ENCODE data around the gene PIGV. TPM values are rescaled to one million over a fixed set of nuclear protein-coding genes. Genes with fewer than 3 reads are reported as not detected.

The PIGV gene
- polyA plus RNA-seq, 1 donor (not counting 4 experiments of a cell fraction or from before 2014, with no cell fraction given): 14.2 TPM

- peak; percentile 92 to 95 (median 93) for TF ChIP-seq CTCF (optimal IDR thresholded peaks at IDR 0.05 in 1 of 3, IDR thresholded peaks at IDR 0.05 in 1 of 3, conservative IDR thresholded peaks at IDR 0.05 in 1 of 3; ENCODE audit: extremely low read depth in 1 of 3, insufficient read depth in 2 of 3, low read length in 3 of 3)
- TF ChIP-seq EZH2 (IDR thresholded peaks at IDR 0.05; ENCODE audit: low read length): no peak
- no peaks in the 10 kb centered on the region for H4K20me1 ChIP-seq (ENCODE audit: control insufficient read depth, extremely low read depth, insufficient read depth, low read length)
- DNase-seq (ENCODE audit: low read depth, low spot score) (no peak), FAIRE-seq (peak; percentile 86)
- dilution Hi-C loops (cut with MboI; ENCODE audit: extremely low pct_ligation_motif_present, low sequenced_read_pairs): no loop called here
- H3K9me1 ChIP-seq (ENCODE audit: control insufficient read depth, extremely low read depth, insufficient read depth, low read length): no peaks in the 10 kb centered on the region
- H3K9ac ChIP-seq (ENCODE audit: control insufficient read depth, extremely low read depth, insufficient read depth, low read length): peak overlapping the region; percentile 94
- peaks cover 1% of the 10 kb centered on the region for H3K79me2 ChIP-seq (ENCODE audit: control insufficient read depth, insufficient read depth, low read length)
- H2AFZ ChIP-seq (ENCODE audit: control insufficient read depth, low read length): peak overlapping the region; percentile 4
- no peaks in the 10 kb centered on the region for H3K27me3 ChIP-seq (ENCODE audit: control insufficient read depth, extremely low read depth, insufficient read depth, low read length)
- H3K27ac ChIP-seq (ENCODE audit: control insufficient read depth, insufficient read depth, low read length): peak overlapping the region; percentile 95
- peaks cover 2 to 6% of the 10 kb centered on the region in 2 experiments for H3K36me3 ChIP-seq (ENCODE audit: control insufficient read depth in 2 of 2, extremely low read depth in 1 of 2, insufficient read depth in 2 of 2, low read length in 2 of 2)
- H3K4me1 ChIP-seq (ENCODE audit: control insufficient read depth, extremely low read depth, insufficient read depth, low read length): peaks cover 28% of the 10 kb centered on the region
- peak overlapping the region; percentile 87 for H3K4me2 ChIP-seq (ENCODE audit: control insufficient read depth, extremely low read depth, insufficient read depth, low read depth, low read length)
- H3K4me3 ChIP-seq (ENCODE audit: control insufficient read depth in 2 of 3, extremely low read depth in 1 of 3, insufficient read depth in 2 of 3, low read depth in 1 of 3, low read length in 3 of 3): peak overlapping the region; percentile 67 to 85 (median 81)
- no peaks in the 10 kb centered on the region for H3K9me3 ChIP-seq (ENCODE audit: control insufficient read depth, low read depth, low read length)
Measured at GRCh38 chr1:26788836-26789611, 1.3 kb downstream of the PIGV start.

- no peak overlapping the region for H3K27ac ChIP-seq (ENCODE audit: control insufficient read depth, insufficient read depth, low read length)
- TF ChIP-seq EZH2 (IDR thresholded peaks at IDR 0.05; ENCODE audit: low read length) (no peak), CTCF (optimal IDR thresholded peaks at IDR 0.05 in 1 of 3, IDR thresholded peaks at IDR 0.05 in 1 of 3, conservative IDR thresholded peaks at IDR 0.05 in 1 of 3; ENCODE audit: extremely low read depth in 1 of 3, insufficient read depth in 2 of 3, low read length in 3 of 3) (no peak)
Measured at GRCh38 chr1:26789612-26789865, 1.8 kb downstream of the PIGV start.

More at GRCh38 chr1:26789612-26789865, 1.8 kb downstream of the PIGV start:
- Histone ChIP-seq H3K79me2 (ENCODE audit: control insufficient read depth, insufficient read depth, low read length) (peaks cover 1% of the 10 kb centered on the region), H2AFZ (ENCODE audit: control insufficient read depth, low read length) (no peak overlapping the region), H3K27me3 (ENCODE audit: control insufficient read depth, extremely low read depth, insufficient read depth, low read length) (no peaks in the 10 kb centered on the region), H3K36me3 (ENCODE audit: control insufficient read depth in 2 of 2, extremely low read depth in 1 of 2, insufficient read depth in 2 of 2, low read length in 2 of 2) (peaks cover 6 to 11% of the 10 kb centered on the region in 2 experiments), H3K9me1 (ENCODE audit: control insufficient read depth, extremely low read depth, insufficient read depth, low read length) (no peaks in the 10 kb centered on the region), H3K4me3 (ENCODE audit: control insufficient read depth in 2 of 3, extremely low read depth in 1 of 3, insufficient read depth in 2 of 3, low read depth in 1 of 3, low read length in 3 of 3) (no peak overlapping the region), H3K9me3 (ENCODE audit: control insufficient read depth, low read depth, low read length) (no peaks in the 10 kb centered on the region), H3K4me1 (ENCODE audit: control insufficient read depth, extremely low read depth, insufficient read depth, low read length) (peaks cover 28% of the 10 kb centered on the region), H4K20me1 (ENCODE audit: control insufficient read depth, extremely low read depth, insufficient read depth, low read length) (no peaks in the 10 kb centered on the region), H3K9ac (ENCODE audit: control insufficient read depth, extremely low read depth, insufficient read depth, low read length) (no peak overlapping the region), H3K4me2 (ENCODE audit: control insufficient read depth, extremely low read depth, insufficient read depth, low read depth, low read length) (no peak overlapping the region)
- DNase-seq (ENCODE audit: low read depth, low spot score) (no peak), FAIRE-seq (no peak)
- dilution Hi-C loops (cut with MboI; ENCODE audit: extremely low pct_ligation_motif_present, low sequenced_read_pairs): no loop called here
